Left renal cortex interstitium (tissue), 4 donors: ENCODE measurements around the gene CDCA4. TPM values are rescaled to one million over a fixed set of nuclear protein-coding genes. Genes with fewer than 3 reads are reported as not detected.

Experiments used
- DNase-seq, 4 donors: peaks; one replicate each; pipeline ENCODE4 v3.0.0-alpha.2; 2013; ENCODE audit warnings: low read depth in 4 of 4, low spot score in 2 of 4, missing footprints in 1 of 4
- polyA plus RNA-seq, 4 donors: library from polyadenylated mRNA; unstranded; fragments of 120-200 nt; gene quantifications; one replicate each; pipeline ENCODE4 v1.2.1, GENCODE V29; 2013; ENCODE audit not compliant: insufficient read length in 4 of 4

CDCA4 gene
- polyA plus RNA-seq, 4 donors = 19.9 to 27.8 (median 22.7) TPM

- no peak for DNase-seq
These were observed 38.4 kb upstream of the CDCA4 start for GRCh38 chr14:105059035-105059924.

GRCh38 chr14:105058521-105059034, 37.7 kb upstream of the CDCA4 start:
- no peak for DNase-seq

- DNase-seq = no peak
These were observed 35.5 kb upstream of the CDCA4 start for GRCh38 chr14:105056303-105056831.

GRCh38 chr14:105055736-105056302, 34.9 kb upstream of the CDCA4 start:
- no peak for DNase-seq

- DNase-seq = no peak
These were observed 34.5 kb upstream of the CDCA4 start for GRCh38 chr14:105055334-105055733.

- DNase-seq = no peak
These were observed 33.1 kb upstream of the CDCA4 start for GRCh38 chr14:105053996-105054395.

- DNase-seq = no peak
These were observed 32.5 kb upstream of the CDCA4 start for GRCh38 chr14:105053421-105053820.

- DNase-seq = no peak
These were observed 31.2 kb upstream of the CDCA4 start for GRCh38 chr14:105052110-105052458.

- DNase-seq = no peak
These were observed 30.6 kb upstream of the CDCA4 start for GRCh38 chr14:105051182-105052109.

- no peak for DNase-seq
These were observed 29.6 kb upstream of the CDCA4 start for GRCh38 chr14:105050551-105050897.

GRCh38 chr14:105049753-105050550, 29.1 kb upstream of the CDCA4 start:
- DNase-seq = no peak

GRCh38 chr14:105047283-105048016, 26.6 kb upstream of the CDCA4 start:
- DNase-seq = no peak

- DNase-seq = no peak
These were observed 26.0 kb upstream of the CDCA4 start for GRCh38 chr14:105046891-105047282.

- DNase-seq = peak; percentile 39 to 59 (median 56)
These were observed 24.9 kb upstream of the CDCA4 start for GRCh38 chr14:105045710-105046326.

- DNase-seq = no peak
These were observed 22.8 kb upstream of the CDCA4 start for GRCh38 chr14:105043641-105044040.

- DNase-seq = no peak
These were observed 21.9 kb upstream of the CDCA4 start for GRCh38 chr14:105042813-105043212.

GRCh38 chr14:105041841-105042765, 21.2 kb upstream of the CDCA4 start:
- no peak for DNase-seq
